PC-3 (cell line): ENCODE results near the gene MAPRE3.

ENCODE experiments used
- CTCF ChIP-seq: fragments of 300-600 bp; sonication (generic); conservative IDR thresholded peaks from 2 replicates; pipeline ENCODE4 v1.5.1; 2017; ENCODE audit warnings: antibody characterized with exemption, low read depth, mild to moderate bottlenecking, low read length
- EZH2 ChIP-seq: fragments of 300-600 bp; sonication (generic); IDR thresholded peaks from one replicate; pipeline ENCODE4 v1.6.1; 2017; ENCODE audit warnings: antibody characterized with exemption, mild to moderate bottlenecking, low read length; ENCODE audit not compliant: unreplicated experiment
- EZH2phosphoT487 ChIP-seq: fragments of 300-600 bp; sonication (generic); IDR thresholded peaks from 2 replicates; pipeline ENCODE4 v1.6.1; 2018; ENCODE audit warnings: mild to moderate bottlenecking, antibody characterized with exemption, low read length, borderline replicate concordance

DNA sequence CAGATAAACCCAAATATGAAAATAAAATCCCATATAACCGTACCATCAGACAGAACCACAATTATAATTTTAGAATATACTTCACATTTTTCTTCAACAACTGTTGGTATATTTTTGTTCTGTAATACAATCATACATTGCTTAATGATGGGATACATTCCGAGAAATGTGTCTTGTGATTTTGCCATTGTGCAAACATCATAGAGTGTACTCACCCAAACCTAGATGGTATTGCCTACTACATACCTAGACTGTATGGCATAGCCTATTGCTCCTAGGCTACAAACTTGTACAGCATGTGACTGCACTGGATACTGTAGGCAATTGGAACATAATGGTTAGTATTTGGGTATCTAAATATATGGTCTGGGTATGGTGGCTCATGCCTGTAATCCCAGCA is 30.6 kb downstream of the MAPRE3 start:
- TF ChIP-seq CTCF (no peak), EZH2 (no peak), EZH2phosphoT487 (no peak)
